GM20000 (cell line): Measurements from ENCODE around the gene MYO19.
A peak's percentile ranks its signal among the peaks of the same experiment; 100 is the strongest.

Experiments used
- DNase-seq: peaks from one replicate; pipeline ENCODE4 v3.0.0; 2012; ENCODE audit warnings: low spot score
- CTCF ChIP-seq: IDR thresholded peaks from 2 replicates; pipeline ENCODE4 v1.5.1; 2012; ENCODE audit warnings: mild to moderate bottlenecking, control low read depth; ENCODE audit errors: extremely low read depth, missing control alignments

The MYO19 gene

GRCh38 chr17:36544044-36544306 is 9.3 kb upstream of the MYO19 start:
- no peak for TF ChIP-seq CTCF
- DNase-seq = peak; percentile 51

DNA sequence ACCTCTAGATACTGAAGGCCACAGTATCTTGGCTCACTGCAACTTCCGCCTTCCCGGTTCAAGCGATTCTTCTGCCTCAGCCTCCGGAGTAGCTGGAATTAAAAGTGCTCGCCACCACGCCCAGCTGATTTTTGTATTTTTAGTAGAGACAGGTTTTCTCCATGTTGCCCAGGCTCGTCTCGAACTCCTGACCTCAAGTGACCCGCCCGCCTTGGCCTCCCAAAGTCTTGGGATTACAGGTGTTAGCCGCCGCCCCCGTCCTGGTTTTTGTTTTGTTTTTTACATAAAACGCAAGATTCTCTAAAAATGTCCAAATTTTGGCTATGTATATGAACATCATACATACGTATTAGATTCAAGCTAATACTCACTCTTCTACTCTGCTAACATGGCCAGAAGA is 8.1 kb upstream of the MYO19 start:
- no peak for TF ChIP-seq CTCF
- no peak for DNase-seq

DNA sequence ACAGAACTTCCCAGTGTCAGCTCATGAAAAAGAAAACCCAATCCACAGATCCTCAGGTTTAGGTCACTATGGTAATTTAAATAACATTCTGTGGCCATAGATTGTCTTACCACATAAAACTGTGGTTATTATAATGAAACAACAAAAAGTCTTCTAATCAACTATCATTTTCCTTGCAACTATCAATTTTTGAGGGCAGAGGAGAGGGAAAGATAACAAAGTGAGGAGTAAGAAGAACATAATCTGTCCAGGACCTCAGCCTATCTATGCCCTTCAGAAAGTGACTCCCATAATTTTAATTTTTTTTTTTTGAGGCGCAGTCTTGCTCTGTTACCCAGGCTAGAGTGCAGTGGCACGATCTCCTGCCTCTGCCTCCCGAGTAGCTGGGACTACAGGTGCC is 6.0 kb upstream of the MYO19 start:
- no peak for TF ChIP-seq CTCF
- DNase-seq = no peak

DNA sequence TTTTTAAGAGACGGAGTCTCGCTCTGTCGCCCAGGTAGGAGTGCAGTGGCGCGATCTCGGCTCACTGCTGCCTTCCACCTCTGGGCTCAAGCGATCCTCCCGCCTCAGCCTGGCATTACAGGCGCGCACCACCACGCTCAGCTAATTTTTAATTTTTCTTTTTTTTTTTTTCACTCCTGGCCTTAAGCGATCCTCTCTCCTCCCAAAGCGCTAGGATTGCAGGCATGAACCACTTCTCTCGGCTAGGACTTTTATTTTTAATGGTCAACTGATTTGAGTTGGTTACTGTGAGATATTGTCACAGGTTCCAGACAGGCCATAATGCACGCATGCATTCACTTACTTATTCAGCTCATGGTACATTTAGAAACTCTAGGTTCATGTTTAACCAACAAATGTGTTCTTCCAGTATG is 1.0 kb upstream of the MYO19 start:
- no peak for TF ChIP-seq CTCF
- DNase-seq = no peak

DNA sequence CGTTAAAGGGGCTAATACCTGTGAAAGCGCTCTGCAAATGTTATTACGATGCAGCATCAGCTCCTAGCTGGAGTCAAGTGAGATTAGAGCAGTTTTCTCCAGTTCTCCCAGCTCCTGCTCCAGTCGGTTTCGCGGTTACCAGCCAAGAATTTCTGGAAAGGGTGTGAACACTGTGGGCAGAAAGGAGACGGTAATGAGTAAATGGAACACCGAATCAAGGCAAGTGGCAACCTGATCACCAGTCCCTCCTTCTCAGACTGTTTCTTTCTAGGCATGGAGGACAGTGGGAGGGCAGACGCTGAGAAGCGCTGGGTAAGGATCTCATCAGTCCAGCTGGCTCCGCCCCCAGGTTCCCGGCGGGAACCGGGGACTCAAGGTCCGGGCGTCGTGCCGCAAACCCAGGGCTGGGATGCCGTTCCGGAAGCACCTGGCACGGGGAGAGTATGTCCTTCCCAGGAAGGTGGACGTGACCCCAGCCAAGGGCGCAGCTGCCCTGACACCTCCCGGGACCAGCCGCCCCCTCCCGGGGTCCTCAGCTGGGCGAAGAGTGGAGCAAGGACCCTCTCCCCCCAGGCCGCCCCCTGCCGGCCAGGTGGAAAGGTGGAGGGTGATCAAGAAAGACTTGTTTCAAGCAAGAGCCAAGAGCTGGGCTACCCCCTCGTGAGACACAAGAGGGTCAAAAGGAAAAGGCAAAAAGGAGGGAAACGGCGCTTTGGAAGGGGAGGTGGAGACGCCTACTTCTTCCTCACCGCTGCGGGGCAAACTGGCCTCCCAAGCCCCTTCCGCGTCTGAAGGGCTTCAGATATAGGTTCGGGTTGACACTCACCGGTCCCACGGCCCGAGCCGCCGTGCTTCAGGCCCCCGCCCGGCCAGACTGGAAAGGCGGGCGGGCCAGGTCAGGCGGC is 481 bp downstream of the MYO19 start:
- DNase-seq = peak; percentile 67
- TF ChIP-seq CTCF = peak; percentile 62

- DNase-seq = no peak
- no peak for TF ChIP-seq CTCF
Measured at GRCh38 chr17:36532435-36532975, 2.2 kb downstream of the MYO19 start.

GRCh38 chr17:36529121-36529520 is 5.5 kb downstream of the MYO19 start:
- no peak for DNase-seq
- no peak for TF ChIP-seq CTCF
